Transverse colon (tissue), 4 donors: Measurements from ENCODE around the gene NCF4. TPM values are rescaled to one million over a fixed set of nuclear protein-coding genes. Genes with fewer than 3 reads are reported as not detected.

Experiments
- total RNA-seq, 4 donors: library from RNA; depleted of rRNA; stranded (reverse); fragments of >200 nt; gene quantifications; one replicate each; pipeline ENCODE4 v1.1.0, GENCODE V29; 2016

The NCF4 gene
- total RNA-seq, 4 donors from 2014 or later: 9.4 to 98.7 (median 23.5) TPM

Other genes with a start within 250 kb of the NCF4 start
- not detected for gene CACNG2, start 157.3 kb upstream of the NCF4 start, total RNA-seq
- 10 to 100 TPM in 2 of 4 donors, 1 to 10 TPM in 2; 5.8 to 22.7 (median 12.9) TPM for gene IFT27, start 84.9 kb upstream of the NCF4 start, total RNA-seq
- 1 to 10 TPM in 1 of 4 donors, not detected in 3; 2.7 TPM for gene PVALB, start 44.0 kb upstream of the NCF4 start, total RNA-seq
- gene CSF2RB, start 52.6 kb downstream of the NCF4 start, total RNA-seq: 1 to 10 TPM; 1.2 to 9.7 (median 6.0) TPM
- gene TST, start 158.4 kb downstream of the NCF4 start, total RNA-seq: 100 to 1,000 TPM; 246 to 719 (median 557) TPM
- 100 to 1,000 TPM; 407 to 964 (median 541) TPM for gene MPST, start 158.7 kb downstream of the NCF4 start, total RNA-seq
- 10 to 100 TPM; 11.2 to 61.3 (median 35.1) TPM for gene KCTD17, start 190.7 kb downstream of the NCF4 start, total RNA-seq
- gene TMPRSS6, start 248.7 kb downstream of the NCF4 start, total RNA-seq: 1 to 10 TPM in 1 of 4 donors, under 1 TPM in 2, not detected in 1; 0.16 to 4.9 (median 0.41) TPM